HG02943 (cell line): Measurements from ENCODE around the gene GALNT6.

Experiments
- ATAC-seq: cut with Tn5 transposase; IDR thresholded peaks from one replicate; pipeline ENCODE4 v1.9.1; 2021; ENCODE audit warnings: mild to moderate bottlenecking, low read depth, moderate library complexity; ENCODE audit not compliant: unreplicated experiment

Gene GALNT6

GRCh38 chr12:51406290-51406689, 15.1 kb upstream of the GALNT6 start:
- ATAC-seq, result no peak

GRCh38 chr12:51405801-51406207, 14.6 kb upstream of the GALNT6 start:
- ATAC-seq, result no peak

- ATAC-seq, result no peak
Measured at GRCh38 chr12:51404627-51405026, 13.4 kb upstream of the GALNT6 start.

GRCh38 chr12:51403681-51404136, 12.5 kb upstream of the GALNT6 start:
- ATAC-seq, result no peak

GRCh38 chr12:51403159-51403558, 12.0 kb upstream of the GALNT6 start:
- ATAC-seq, result no peak

- ATAC-seq, result no peak
Measured at GRCh38 chr12:51401900-51402299, 10.7 kb upstream of the GALNT6 start.

- no peak for ATAC-seq
Measured at GRCh38 chr12:51401486-51401885, 10.3 kb upstream of the GALNT6 start.

- no peak for ATAC-seq
Measured at GRCh38 chr12:51401020-51401419, 9.8 kb upstream of the GALNT6 start.

GRCh38 chr12:51399891-51400290, 8.7 kb upstream of the GALNT6 start:
- ATAC-seq, result no peak

GRCh38 chr12:51397670-51398069, 6.5 kb upstream of the GALNT6 start:
- ATAC-seq, result no peak

- ATAC-seq, result no peak
Measured at GRCh38 chr12:51395283-51396230, 4.4 kb upstream of the GALNT6 start.

GRCh38 chr12:51393676-51394545, 2.7 kb upstream of the GALNT6 start:
- ATAC-seq, result no peak

- ATAC-seq, result no peak
Measured at GRCh38 chr12:51392556-51393237, 1.5 kb upstream of the GALNT6 start.

- peak; percentile 17 for ATAC-seq
Measured at GRCh38 chr12:51390891-51391282, 319 bp downstream of the GALNT6 start.

- no peak for ATAC-seq
Measured at GRCh38 chr12:51390457-51390856, 749 bp downstream of the GALNT6 start.

- ATAC-seq, result no peak
Measured at GRCh38 chr12:51389302-51389999, 1.8 kb downstream of the GALNT6 start.

- ATAC-seq, result no peak
Measured at GRCh38 chr12:51388846-51389245, 2.4 kb downstream of the GALNT6 start.

GRCh38 chr12:51388069-51388799, 3.0 kb downstream of the GALNT6 start:
- ATAC-seq, result no peak

GRCh38 chr12:51386351-51386750, 4.9 kb downstream of the GALNT6 start:
- ATAC-seq, result no peak
